ENCODE data around the gene PDXDC1.
"Not testable (repeated sequence)": the region's sequence is repeated elsewhere in the genome, so short reads cannot be mapped to it uniquely, and the experiment has no call there.

The PDXDC1 gene

GRCh38 chr16:15059324-15059723 is 84.5 kb downstream of the PDXDC1 start:
- Histone ChIP-seq H3K27me3 (ENCODE audit: insufficient read depth, low read length) (no peaks in the 10 kb centered on the region), H4K8ac (ENCODE audit: low read depth, low read length) (no peak overlapping the region), H3K9me3 (ENCODE audit: insufficient read depth, low read depth, low read length) (no peaks in the 10 kb centered on the region), H2BK5ac (ENCODE audit: low read depth, low read length, poor library complexity) (no peak overlapping the region), H3K14ac (ENCODE audit: low read length) (no peak overlapping the region), H3K4me2 (ENCODE audit: low read length) (no peak overlapping the region), H3K79me1 (ENCODE audit: low read length) (peaks cover 7% of the 10 kb centered on the region), H2AFZ (ENCODE audit: insufficient read depth, low read length, poor library complexity) (no peak overlapping the region), H3K79me2 (ENCODE audit: control insufficient read depth, insufficient read depth, low read length, poor library complexity) (peaks cover 6% of the 10 kb centered on the region), H3K4ac (ENCODE audit: low read depth, low read length) (no peak overlapping the region), H2BK12ac (ENCODE audit: low read length) (no peak overlapping the region), H4K12ac (ENCODE audit: low read depth, low read length) (no peak overlapping the region), H2BK120ac (ENCODE audit: insufficient read depth, low read length, poor library complexity) (no peak overlapping the region), H3K9ac (ENCODE audit: low read length) (no peak overlapping the region), H3K18ac (ENCODE audit: low read length) (no peak overlapping the region), H4K91ac (ENCODE audit: low read depth, low read length) (no peak overlapping the region), H3K4me1 (ENCODE audit: control insufficient read depth in 1 of 2, insufficient read depth in 2 of 2, low read length in 2 of 2) (peaks cover 7% of the 10 kb centered on the region in 2 experiments), H3K27ac (ENCODE audit: low read depth, low read length) (no peak overlapping the region), H3K36me3 (ENCODE audit: control insufficient read depth in 1 of 2, insufficient read depth in 2 of 2, low read length in 2 of 2) (peaks cover 16 to 33% of the 10 kb centered on the region in 2 experiments), H3K23ac (ENCODE audit: low read length) (no peak overlapping the region), H2AK5ac (ENCODE audit: low read length) (no peak overlapping the region), H3K4me3 (ENCODE audit: low read depth, low read length) (no peak overlapping the region)
- no CpG with 5 or more reads among the region's 3 CpGs for WGBS (ENCODE audit: extremely low coverage, insufficient coverage, insufficient read length)
- DNase-seq = no peak

GRCh38 chr16:15062085-15062810 is 87.4 kb downstream of the PDXDC1 start:
- H3K18ac ChIP-seq (ENCODE audit: low read length) = not testable (repeated sequence)

GRCh38 chr16:15065961-15066360 is 91.1 kb downstream of the PDXDC1 start:
- DNase-seq; H3K23ac ChIP-seq (ENCODE audit: low read length); H2AK5ac ChIP-seq (ENCODE audit: low read length); H2BK120ac ChIP-seq (ENCODE audit: insufficient read depth, low read length, poor library complexity); H2BK12ac ChIP-seq (ENCODE audit: low read length); H4K91ac ChIP-seq (ENCODE audit: low read depth, low read length); H3K27ac ChIP-seq (ENCODE audit: low read depth, low read length); H3K4me3 ChIP-seq (ENCODE audit: low read depth, low read length); H3K79me1 ChIP-seq (ENCODE audit: low read length); H3K9ac ChIP-seq (ENCODE audit: low read length); H2AFZ ChIP-seq (ENCODE audit: insufficient read depth, low read length, poor library complexity); H3K4ac ChIP-seq (ENCODE audit: low read depth, low read length); H3K18ac ChIP-seq (ENCODE audit: low read length); H3K14ac ChIP-seq (ENCODE audit: low read length); H3K27me3 ChIP-seq (ENCODE audit: insufficient read depth, low read length); H2BK5ac ChIP-seq (ENCODE audit: low read depth, low read length, poor library complexity); H3K4me1 ChIP-seq (ENCODE audit: control insufficient read depth in 1 of 2, insufficient read depth in 2 of 2, low read length in 2 of 2); H4K8ac ChIP-seq (ENCODE audit: low read depth, low read length); H3K4me2 ChIP-seq (ENCODE audit: low read length); H3K79me2 ChIP-seq (ENCODE audit: control insufficient read depth, insufficient read depth, low read length, poor library complexity); H4K12ac ChIP-seq (ENCODE audit: low read depth, low read length); H3K9me3 ChIP-seq (ENCODE audit: insufficient read depth, low read depth, low read length): not testable (repeated sequence)
- H3K36me3 ChIP-seq (ENCODE audit: control insufficient read depth in 1 of 2, insufficient read depth in 2 of 2, low read length in 2 of 2) = peaks cover 25 to 36% of the 10 kb centered on the region in 2 experiments
- no CpG with 5 or more reads among the region's 4 CpGs for WGBS (ENCODE audit: extremely low coverage, insufficient coverage, insufficient read length)

More at GRCh38 chr16:15062085-15062810, 87.4 kb downstream of the PDXDC1 start:
- H2AK5ac ChIP-seq (ENCODE audit: low read length); H3K4me1 ChIP-seq (ENCODE audit: control insufficient read depth in 1 of 2, insufficient read depth in 2 of 2, low read length in 2 of 2); H4K8ac ChIP-seq (ENCODE audit: low read depth, low read length); H2BK5ac ChIP-seq (ENCODE audit: low read depth, low read length, poor library complexity); H3K9me3 ChIP-seq (ENCODE audit: insufficient read depth, low read depth, low read length); H3K14ac ChIP-seq (ENCODE audit: low read length); H3K23ac ChIP-seq (ENCODE audit: low read length); H4K12ac ChIP-seq (ENCODE audit: low read depth, low read length); H4K91ac ChIP-seq (ENCODE audit: low read depth, low read length); H3K27ac ChIP-seq (ENCODE audit: low read depth, low read length); H3K27me3 ChIP-seq (ENCODE audit: insufficient read depth, low read length); H2BK120ac ChIP-seq (ENCODE audit: insufficient read depth, low read length, poor library complexity); H3K4me2 ChIP-seq (ENCODE audit: low read length); H3K79me1 ChIP-seq (ENCODE audit: low read length); H3K79me2 ChIP-seq (ENCODE audit: control insufficient read depth, insufficient read depth, low read length, poor library complexity); DNase-seq; H3K4ac ChIP-seq (ENCODE audit: low read depth, low read length); H2BK12ac ChIP-seq (ENCODE audit: low read length); H3K4me3 ChIP-seq (ENCODE audit: low read depth, low read length); H3K9ac ChIP-seq (ENCODE audit: low read length); H2AFZ ChIP-seq (ENCODE audit: insufficient read depth, low read length, poor library complexity): not testable (repeated sequence)
- no CpG with 5 or more reads among the region's 8 CpGs for WGBS (ENCODE audit: extremely low coverage, insufficient coverage, insufficient read length)
- H3K36me3 ChIP-seq (ENCODE audit: control insufficient read depth in 1 of 2, insufficient read depth in 2 of 2, low read length in 2 of 2) = peaks cover 24 to 46% of the 10 kb centered on the region in 2 experiments

- no CpG with 5 or more reads among the region's 8 CpGs for WGBS (ENCODE audit: extremely low coverage, insufficient coverage, insufficient read length)
- not testable (repeated sequence) for H2AFZ ChIP-seq (ENCODE audit: insufficient read depth, low read length, poor library complexity); H3K27me3 ChIP-seq (ENCODE audit: insufficient read depth, low read length); H3K4ac ChIP-seq (ENCODE audit: low read depth, low read length); H3K23ac ChIP-seq (ENCODE audit: low read length); DNase-seq; H4K91ac ChIP-seq (ENCODE audit: low read depth, low read length); H3K14ac ChIP-seq (ENCODE audit: low read length); H3K4me3 ChIP-seq (ENCODE audit: low read depth, low read length); H2BK5ac ChIP-seq (ENCODE audit: low read depth, low read length, poor library complexity); H3K27ac ChIP-seq (ENCODE audit: low read depth, low read length); H3K18ac ChIP-seq (ENCODE audit: low read length); H3K4me1 ChIP-seq (ENCODE audit: control insufficient read depth in 1 of 2, insufficient read depth in 2 of 2, low read length in 2 of 2); H4K8ac ChIP-seq (ENCODE audit: low read depth, low read length); H2AK5ac ChIP-seq (ENCODE audit: low read length); H3K79me1 ChIP-seq (ENCODE audit: low read length); H3K4me2 ChIP-seq (ENCODE audit: low read length); H3K9ac ChIP-seq (ENCODE audit: low read length); H2BK120ac ChIP-seq (ENCODE audit: insufficient read depth, low read length, poor library complexity); H4K12ac ChIP-seq (ENCODE audit: low read depth, low read length); H3K9me3 ChIP-seq (ENCODE audit: insufficient read depth, low read depth, low read length); H3K79me2 ChIP-seq (ENCODE audit: control insufficient read depth, insufficient read depth, low read length, poor library complexity); H2BK12ac ChIP-seq (ENCODE audit: low read length)
- H3K36me3 ChIP-seq (ENCODE audit: control insufficient read depth in 1 of 2, insufficient read depth in 2 of 2, low read length in 2 of 2) = peaks cover 23 to 31% of the 10 kb centered on the region in 2 experiments
Observed at GRCh38 chr16:15066690-15067089, 91.9 kb downstream of the PDXDC1 start.
